NCI-H1092 (cell line): ENCODE results near the gene NHSL2.
"Not testable (repeated sequence)": the region's sequence is repeated elsewhere in the genome, so short reads cannot be mapped to it uniquely, and the experiment has no call there.

Source experiments
- DNase-seq: peaks from one replicate; lab custom pipeline; 2025; lab: John Stamatoyannopoulos, UW

NHSL2 gene

DNA sequence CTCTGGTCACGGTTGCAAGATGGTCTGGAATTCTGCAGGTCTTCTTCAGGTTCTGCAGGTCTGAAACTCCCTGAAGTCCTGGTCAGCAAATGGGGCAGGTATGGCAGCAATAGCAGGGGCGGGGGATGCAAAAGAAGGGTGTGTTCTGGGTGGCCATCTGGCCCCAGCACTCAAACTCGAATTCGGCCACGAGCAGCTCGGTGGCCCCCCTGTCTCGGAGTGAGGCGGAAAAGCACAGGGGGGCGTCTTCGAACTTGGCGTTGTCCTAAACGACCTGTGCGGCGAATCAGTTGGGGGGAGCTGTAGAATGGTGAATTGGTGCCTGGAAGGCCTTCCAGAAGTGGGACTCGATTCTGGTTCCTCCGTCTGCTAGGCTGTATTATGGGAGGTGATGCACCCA, 219.0 kb downstream of the NHSL2 start:
- no peak for DNase-seq

DNA sequence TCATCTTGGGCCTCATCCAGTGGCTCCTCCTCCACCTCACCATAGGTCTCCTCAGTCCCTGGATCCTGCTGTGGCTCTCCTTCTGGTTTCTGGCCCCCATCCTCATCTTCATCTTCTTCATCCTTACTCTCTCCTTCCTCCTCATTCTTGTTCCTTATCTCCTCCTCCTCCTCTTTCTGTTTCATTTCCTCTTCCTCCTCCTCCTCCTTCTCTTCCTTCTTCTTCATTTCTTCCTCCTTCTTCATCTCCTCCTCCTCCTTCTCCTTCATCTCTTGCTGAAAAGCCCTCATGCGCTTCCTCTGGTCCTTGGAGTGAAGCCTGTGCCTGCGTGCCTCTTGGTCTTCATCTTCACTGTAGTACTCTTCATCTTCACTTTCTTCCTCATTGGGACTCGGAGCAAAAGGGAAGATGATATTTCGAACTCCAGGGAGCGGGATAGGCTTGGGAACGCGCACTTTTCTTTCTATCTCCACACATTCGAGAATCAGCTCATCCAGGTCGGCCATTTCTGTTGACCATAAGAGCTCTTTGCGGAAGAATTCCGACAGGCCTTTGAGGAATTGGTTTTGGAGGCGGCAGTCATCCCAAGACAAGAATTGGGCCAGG, 219.6 kb downstream of the NHSL2 start:
- DNase-seq: no peak

GRCh38 chrX:72130762-72131250, 220.2 kb downstream of the NHSL2 start:
- DNase-seq: no peak

GRCh38 chrX:72131317-72132294, 221.0 kb downstream of the NHSL2 start, which contains the start of gene RTL5:
Gene RTL5 (minus strand): TSS chrX:72131915.
- peak; percentile 98 for DNase-seq

DNA sequence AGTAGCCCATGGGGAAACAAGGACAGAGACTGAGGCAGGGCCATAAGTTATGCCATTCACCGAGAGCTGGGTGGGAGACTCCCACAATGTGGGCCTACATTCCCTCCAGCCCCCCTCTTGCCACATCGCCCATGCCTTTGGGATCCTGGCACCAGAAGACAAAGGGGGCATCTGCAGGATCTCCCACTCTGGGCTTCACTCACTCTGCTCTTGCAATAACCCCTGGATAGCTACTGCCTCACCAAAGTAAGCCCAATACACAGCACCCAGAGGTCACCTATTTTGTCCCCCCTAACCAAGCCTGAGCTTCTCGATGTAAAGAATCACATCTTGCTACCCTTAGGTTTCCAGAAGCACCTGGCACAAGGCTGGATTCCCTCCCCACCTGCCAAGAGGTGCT, 221.8 kb downstream of the NHSL2 start:
- DNase-seq: no peak

DNA sequence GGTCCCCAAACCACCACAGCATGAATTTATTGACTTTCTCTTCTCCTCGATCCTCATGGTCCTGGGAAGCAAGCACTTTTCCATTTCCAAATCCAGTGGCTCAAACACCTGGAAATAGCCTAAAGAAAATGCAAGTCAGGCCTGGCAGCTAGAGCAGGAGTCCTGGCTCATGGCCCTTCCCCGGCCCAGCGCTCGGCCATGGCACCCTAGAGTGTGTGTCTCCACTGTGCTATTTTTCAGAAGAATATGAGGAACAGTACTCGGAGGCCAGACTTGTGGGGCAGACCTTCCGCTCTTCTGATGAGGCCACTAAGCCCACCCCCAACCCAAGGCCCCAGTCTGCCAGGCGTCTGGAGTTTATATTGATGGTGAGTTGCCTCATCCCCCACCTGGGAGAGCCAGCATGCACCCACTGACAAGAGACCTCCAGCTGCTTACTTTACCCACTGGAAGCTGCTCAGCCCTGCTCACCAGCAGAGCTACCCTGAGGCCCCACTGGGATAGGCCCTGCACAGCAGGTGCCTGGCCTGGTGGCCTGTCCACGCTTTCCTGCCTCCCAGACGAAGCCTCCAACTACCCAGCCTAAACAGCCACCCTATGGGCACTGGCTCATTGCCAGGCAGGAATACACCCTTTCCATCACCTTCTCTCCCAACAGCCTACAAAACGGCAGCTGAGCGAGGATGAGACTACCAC, 223.4 kb downstream of the NHSL2 start:
- DNase-seq: no peak

GRCh38 chrX:72137846-72138495, 227.3 kb downstream of the NHSL2 start:
- no peak for DNase-seq

DNA sequence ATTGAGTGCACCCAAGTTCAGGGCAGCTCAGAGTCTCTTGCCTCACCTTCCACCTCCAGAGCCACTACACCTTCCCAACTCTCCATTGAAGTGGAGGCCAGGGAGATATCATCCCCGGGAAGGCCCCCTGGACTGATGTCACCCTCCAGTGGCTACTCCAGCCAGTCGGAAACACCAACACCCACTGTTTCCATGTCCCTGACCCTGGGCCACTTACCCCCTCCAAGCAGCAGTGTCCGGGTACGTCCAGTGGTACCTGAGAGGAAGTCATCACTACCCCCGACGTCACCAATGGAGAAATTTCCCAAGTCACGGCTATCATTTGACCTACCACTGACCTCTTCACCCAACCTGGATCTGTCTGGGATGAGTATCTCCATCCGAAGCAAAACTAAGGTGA, 228.9 kb downstream of the NHSL2 start:
- no peak for DNase-seq

DNA sequence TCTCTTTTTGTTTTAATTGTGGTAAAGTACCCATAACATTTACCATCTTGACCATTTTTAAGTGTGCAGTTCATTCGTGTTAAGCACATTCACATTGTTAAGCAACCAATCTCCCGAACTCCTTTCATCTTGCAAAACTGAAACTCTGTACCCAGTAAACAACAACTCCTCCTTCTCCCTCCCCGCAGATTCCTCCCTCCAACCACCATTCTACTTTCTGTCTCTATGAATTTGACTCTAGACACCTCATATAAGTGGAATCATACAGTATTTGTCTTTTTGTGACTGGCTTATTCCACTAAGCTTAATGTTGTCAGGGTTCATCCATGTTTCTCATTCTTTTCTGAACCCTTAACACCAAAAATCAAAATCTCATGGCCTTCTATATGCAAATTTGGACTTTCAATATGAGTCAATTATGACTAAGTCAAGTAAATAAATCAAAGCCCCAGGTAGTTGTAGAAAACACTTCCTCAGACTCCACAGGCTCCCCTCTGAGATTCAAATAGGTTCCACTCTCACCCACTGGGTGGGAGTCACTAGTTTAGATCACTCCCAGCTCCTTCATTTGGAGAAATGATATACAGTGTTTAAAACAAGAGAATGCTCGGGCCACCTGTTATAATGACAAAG, 230.8 kb downstream of the NHSL2 start:
- no peak for DNase-seq

- DNase-seq: peak; percentile 95
These were observed 231.6 kb downstream of the NHSL2 start for GRCh38 chrX:72142094-72142793.

DNA sequence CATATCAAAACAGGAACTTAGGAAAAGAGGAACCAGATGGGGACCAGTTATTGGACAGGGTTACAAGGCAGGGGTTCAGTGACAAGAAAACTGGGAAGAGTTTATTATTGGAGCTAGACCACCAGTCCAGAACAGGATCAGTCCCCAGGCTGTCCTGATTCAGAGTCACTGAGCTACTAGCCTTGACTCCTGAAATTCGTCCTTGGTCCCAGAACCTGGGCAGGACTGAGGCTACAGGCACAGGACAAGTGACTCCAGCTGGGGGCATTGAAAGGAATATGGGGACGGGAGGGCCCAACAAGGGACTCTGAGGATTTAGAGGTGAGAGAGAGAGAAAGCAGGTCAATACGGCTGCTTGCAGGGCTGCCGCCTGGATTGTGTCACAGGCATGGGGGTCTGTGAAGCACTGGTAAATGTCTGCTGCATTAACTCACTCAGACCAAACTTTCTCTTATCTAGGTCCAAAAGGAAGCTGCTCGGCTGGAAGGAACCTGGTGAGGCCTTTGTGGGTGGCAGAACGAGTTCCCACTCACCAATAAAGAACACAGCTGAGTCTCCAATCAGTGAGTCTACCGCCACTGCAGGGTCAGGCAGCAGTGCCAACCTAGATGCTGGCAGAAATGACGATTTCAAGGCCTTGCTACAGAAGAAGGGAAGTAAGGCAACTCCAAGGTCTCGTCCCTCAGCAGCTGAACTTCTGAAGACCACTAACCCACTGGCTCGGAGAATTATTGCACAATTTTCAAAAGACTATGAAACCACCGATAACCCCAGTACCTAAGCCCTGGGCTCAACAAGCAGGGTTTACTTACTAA, 232.4 kb downstream of the NHSL2 start:
- no peak for DNase-seq

- no peak for DNase-seq
These were observed 232.9 kb downstream of the NHSL2 start for GRCh38 chrX:72143609-72143907.

- DNase-seq: no peak
These were observed 234.5 kb downstream of the NHSL2 start for GRCh38 chrX:72145181-72145580.

DNA sequence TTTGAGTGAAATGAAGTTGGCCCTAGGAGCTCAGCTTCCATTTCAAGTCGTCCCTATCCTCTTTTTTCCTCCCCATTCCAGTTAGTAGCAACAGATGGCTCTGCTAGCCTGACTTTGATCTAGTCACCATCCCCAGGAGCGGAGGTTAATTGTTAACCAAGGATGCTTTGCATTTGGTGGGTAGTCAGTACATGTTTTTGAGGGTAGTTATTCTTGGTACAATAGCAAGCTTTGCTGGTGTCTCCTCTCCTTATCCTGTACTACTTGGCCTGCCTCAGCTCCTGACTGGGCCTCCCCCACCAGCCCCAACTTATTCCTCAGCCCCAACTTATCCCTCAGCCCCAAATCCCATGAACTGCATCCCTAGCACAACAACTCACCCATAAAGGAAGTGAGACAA, 235.9 kb downstream of the NHSL2 start:
- DNase-seq: no peak

DNA sequence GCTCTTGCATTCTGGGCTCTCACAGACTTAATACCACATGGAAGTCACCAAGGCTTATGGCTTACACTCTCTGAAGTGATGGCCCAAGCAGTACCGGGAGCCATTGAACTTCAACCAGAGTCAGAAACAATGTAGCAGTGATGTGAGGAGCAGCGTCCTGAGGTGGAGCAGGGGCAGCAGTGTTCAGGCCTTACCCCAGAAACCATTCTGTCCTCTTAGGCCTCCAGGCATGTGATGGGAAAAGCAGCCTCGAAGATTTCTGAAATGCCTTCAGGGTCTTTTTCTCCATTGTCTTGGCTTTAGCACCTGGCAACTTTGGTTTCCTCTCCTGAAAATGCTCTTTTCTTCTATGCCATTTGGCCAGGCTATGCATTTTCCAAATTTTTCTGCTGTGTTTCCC, 248.1 kb downstream of the NHSL2 start:
- no peak for DNase-seq

- DNase-seq: no peak
These were observed 249.1 kb downstream of the NHSL2 start for GRCh38 chrX:72159769-72160168.

GRCh38 chrX:72165551-72165950, 254.9 kb downstream of the NHSL2 start:
- no peak for DNase-seq

- DNase-seq: no peak
These were observed 258.5 kb downstream of the NHSL2 start for GRCh38 chrX:72169008-72169728.

- not testable (repeated sequence) for DNase-seq
These were observed 265.6 kb downstream of the NHSL2 start for GRCh38 chrX:72176289-72176688.

DNA sequence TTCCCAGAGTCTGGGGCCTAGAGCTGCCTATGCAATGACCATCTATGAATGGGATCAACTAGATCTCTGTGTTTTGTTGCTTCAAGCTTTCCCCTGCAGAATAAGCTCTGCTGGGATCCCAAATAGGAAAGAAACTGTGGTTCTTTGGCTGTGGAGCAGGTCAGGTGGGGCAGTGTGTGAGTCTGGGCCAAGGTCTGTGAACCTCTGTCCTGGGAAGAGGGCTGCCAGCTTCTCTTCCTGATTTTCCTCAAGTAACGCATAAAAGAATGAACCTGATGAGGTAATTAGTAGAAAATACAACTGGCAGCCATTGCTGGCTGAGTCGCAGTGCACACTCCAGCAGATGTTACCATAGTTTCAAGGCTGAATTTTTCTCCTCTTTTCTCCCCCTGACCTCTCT, 266.3 kb downstream of the NHSL2 start:
- no peak for DNase-seq
